Mesenteric fat pad (tissue), 1 donor: ENCODE measurements around the gene APCDD1. TPM values are rescaled to one million over a fixed set of nuclear protein-coding genes. Genes with fewer than 3 reads are reported as not detected.

Experiments
- DNase-seq: peaks from one replicate; pipeline ENCODE4 v3.0.0-alpha.2; 2020; ENCODE audit warnings: low spot score
- total RNA-seq: library from RNA; stranded (reverse); fragmentation: NEBNext Ultra II Directional; extraction: Animal tissue kit (Norgen Biotek cat#: 25700); gene quantifications from one replicate; pipeline ENCODE4 v1.2.1, GENCODE V29; 2021
- donor health status: DM: yes; HTN: yes; CAD: no.

Gene APCDD1
- total RNA-seq, 1 donor from 2014 or later, result 232 TPM

GRCh38 chr18:10431680-10432079 is 22.8 kb upstream of the APCDD1 start:
- no peak for DNase-seq

DNA sequence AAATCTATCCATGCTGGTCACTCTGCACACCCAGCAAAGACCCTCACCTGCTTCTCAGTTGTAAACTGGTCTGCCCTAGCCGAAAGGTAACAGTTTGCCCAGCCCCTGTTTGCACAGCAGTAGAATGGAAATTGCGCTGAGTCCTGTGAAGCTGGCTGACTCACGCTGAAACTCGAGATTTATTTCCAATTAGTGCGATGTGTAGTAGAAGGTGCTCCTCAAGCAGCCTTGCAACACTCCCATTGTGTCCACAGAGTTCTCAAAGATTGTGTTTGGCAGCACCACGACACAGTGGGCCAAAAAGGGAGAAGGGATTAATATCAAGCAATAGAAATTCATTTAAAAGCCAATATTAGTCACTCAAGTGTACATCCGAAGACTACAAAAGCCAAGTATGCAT is 21.7 kb upstream of the APCDD1 start:
- DNase-seq, result no peak

- no peak for DNase-seq
These were observed 18.3 kb upstream of the APCDD1 start for GRCh38 chr18:10436160-10436559.

GRCh38 chr18:10437837-10438236 is 16.6 kb upstream of the APCDD1 start:
- no peak for DNase-seq

DNA sequence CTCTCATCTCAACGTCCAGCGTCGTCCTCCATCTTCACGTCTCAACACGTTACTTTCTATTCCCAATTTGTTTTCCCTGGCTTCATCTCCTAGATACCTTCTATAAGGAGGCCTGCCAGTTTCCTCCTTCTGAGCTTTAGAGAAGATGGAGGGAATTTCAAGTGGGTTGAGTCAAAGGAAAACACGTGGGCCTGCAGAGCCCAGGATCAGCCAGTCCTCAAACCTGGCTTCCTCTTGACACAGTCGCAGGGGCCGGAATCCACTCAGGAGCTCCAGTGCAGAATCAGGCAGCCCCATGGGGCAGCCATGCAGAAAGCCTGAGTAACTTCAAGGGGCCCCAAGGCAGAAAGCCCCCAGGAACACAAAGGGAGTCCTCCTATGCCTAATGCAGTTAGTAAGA is 14.5 kb upstream of the APCDD1 start:
- no peak for DNase-seq

GRCh38 chr18:10440884-10441283 is 13.6 kb upstream of the APCDD1 start:
- DNase-seq, result no peak

- no peak for DNase-seq
These were observed 13.0 kb upstream of the APCDD1 start for GRCh38 chr18:10441472-10441871.

- DNase-seq, result no peak
These were observed 11.9 kb upstream of the APCDD1 start for GRCh38 chr18:10442551-10442971.

GRCh38 chr18:10443001-10443400 is 11.4 kb upstream of the APCDD1 start:
- no peak for DNase-seq

- DNase-seq, result no peak
These were observed 10.0 kb upstream of the APCDD1 start for GRCh38 chr18:10444314-10445006.

DNA sequence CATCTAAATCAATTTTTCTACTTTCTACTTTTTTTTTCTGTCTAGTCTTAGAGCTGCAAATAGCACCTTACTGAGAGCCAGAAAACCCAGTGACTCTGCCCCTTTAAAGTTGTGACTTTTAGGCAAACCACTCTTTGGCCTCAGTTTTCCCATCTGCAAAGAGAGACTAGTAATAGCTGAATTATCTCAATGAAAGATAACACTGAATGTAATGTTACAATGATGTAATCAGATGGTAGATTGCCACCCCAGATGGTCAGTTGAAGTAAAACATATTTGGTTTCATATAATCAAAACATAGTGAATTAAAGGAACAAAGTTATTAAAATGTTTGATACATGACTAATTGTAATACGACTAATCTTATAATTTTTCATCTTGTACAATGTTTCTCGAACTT is 5.0 kb upstream of the APCDD1 start:
- no peak for DNase-seq

DNA sequence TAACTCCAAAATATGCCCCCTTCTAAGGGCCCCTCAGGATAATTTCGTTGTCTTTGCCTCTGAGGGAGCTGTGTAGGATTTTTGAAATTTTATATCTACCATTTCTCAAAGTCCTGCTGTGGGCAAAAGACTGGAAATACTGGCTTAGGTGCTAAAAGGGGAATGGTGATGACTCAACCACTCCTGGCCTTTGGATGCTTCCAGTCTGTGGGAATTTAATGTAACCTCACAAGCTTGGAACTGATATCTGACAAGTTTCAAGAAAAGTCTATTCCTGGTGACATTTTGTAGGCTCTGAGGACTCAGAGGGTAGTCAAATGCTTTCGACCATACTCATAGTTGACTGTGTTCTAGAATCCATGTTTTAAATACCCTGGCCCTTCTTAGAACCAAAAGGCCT is 3.4 kb upstream of the APCDD1 start:
- DNase-seq, result no peak

DNA sequence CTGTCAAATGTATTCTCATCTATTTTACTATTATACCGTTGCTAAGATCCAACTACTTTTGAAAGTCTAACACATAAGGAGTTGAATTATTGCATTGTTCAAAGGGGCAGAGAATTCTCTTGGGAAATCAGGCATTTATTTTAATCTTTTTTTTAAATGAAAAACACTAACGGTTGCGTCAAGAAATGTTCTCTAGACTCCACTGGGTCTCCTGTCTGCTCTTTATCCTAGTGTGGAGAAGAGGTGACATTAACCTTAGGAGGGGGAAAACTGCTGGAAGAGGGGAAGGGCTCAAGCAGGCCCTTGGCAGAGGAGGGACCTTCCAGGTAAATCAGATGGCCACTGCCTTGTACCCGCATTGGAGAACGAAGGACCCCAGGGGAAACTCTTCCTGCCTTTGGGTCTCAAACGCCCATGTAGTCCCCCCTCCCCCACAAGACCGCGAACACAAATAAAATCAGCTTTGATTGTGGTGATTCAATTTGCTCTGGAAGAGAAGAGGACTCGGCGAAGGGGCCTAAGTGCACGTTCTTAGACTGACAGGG is 1.1 kb upstream of the APCDD1 start:
- no peak for DNase-seq

GRCh38 chr18:10454681-10455557 is 484 bp downstream of the APCDD1 start:
- no peak for DNase-seq

- no peak for DNase-seq
These were observed 1.5 kb downstream of the APCDD1 start for GRCh38 chr18:10455726-10456453.

GRCh38 chr18:10456718-10457117 is 2.3 kb downstream of the APCDD1 start:
- DNase-seq, result no peak

DNA sequence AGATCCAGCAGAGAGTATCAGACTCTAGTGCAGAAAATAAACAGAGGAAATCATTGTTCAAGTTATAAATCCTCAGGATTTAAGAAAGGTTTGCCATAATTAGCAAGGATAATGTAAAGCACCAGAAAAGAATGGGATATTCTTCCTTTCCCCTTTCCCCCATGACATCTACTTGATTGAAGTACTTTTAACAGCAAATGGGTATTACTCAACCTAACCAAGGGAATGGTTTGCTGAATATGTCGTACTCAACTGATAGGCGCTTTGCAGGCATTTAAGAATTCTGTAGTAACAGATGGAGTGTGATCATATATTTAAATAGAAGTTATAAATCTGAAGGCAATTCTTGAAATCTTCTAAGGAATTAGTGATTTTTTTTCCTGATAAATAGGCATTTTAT is 2.7 kb downstream of the APCDD1 start:
- no peak for DNase-seq

DNA sequence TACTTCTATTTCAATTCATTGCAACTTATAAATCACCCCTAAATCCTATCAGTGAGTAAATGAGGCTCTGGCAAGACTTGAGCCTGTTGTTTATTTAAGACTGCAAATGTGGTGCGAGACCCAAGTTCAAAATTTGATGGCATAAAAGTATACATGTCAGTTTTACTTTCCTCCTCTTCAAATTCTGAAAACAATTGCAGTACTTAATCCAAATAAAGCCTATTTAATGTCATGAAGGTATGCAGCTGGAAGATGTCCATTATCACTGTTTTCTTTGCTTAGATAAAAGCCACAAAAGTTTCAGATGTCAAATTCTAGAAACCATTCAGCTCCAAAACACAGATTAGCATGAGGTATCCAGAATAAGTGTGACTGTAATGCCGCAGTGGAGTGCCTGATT is 3.3 kb downstream of the APCDD1 start:
- DNase-seq, result no peak

DNA sequence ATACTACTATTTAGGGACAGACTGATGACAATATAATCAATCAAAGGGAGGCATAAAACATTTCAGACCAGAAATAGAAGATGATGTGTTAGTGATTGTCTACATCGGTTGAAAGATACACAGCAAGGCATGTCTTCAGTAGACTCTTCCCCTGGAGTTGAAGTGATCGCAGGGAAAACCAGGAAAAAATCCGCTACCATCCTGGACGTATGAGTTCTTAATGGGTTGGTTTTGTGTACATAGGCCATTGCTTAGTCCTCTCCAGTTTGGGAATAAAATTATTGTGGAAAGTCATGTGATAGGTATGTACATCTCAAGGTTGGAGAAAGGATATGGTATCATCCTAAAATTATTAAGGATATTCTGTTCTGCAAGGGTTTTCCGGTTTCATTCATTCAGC is 4.3 kb downstream of the APCDD1 start:
- DNase-seq, result no peak

GRCh38 chr18:10459587-10459986 is 5.2 kb downstream of the APCDD1 start:
- DNase-seq, result no peak

DNA sequence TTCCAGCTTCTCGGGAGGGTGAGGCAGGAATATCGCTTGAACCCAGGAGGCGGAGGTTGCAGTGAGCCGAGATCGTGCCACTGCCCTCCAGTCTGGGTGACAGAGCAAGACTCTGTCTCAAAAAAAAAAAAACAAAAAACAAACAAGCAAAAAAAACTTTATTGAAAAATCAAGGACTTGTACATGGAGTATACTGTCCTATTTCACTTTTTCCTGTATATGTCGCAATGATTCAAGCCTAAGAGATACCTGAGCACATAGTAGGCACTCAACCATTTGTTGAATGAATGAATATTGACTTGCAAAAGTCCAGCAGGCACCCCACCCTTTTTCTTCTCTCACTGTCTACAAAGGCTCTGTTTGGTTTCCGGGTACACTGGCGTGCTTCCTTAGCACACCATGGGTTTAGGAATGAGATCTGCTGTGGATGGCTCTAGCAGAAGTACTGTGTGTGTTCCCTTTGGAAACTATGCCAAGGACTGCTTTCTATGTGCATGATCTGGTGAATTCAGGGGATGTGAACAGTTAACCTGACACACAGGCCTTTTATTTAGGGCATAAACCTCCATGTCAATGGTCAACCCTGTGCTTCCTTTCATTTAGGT is 6.1 kb downstream of the APCDD1 start:
- no peak for DNase-seq
